MCF 10A (cell line): Measurements from ENCODE around the gene CENPE. TPM values are rescaled to one million over a fixed set of nuclear protein-coding genes. Genes with fewer than 3 reads are reported as not detected.
A peak's percentile ranks its signal among the peaks of the same experiment; 100 is the strongest.
"Not testable (repeated sequence)": the region's sequence is repeated elsewhere in the genome, so short reads cannot be mapped to it uniquely, and the experiment has no call there.

Experiments used
- BruUV-seq: library from RNA; stranded (reverse); fragments of 400-500 nt; replicated peaks from 2 replicates; lab custom pipeline; 2021; lab: Mats Ljungman, UMichigan
- CTCF ChIA-PET: fragments of 300-600 bp; sonication (Branson Sonifier 250); formaldehyde crosslinking; extraction: SDS; loops from one replicate; lab custom pipeline; 2021; ENCODE audit warnings: antibody characterized with exemption, inconsistent platforms; lab: Yijun Ruan, JAX
- POLR2A ChIA-PET: fragments of 300-600, 350-650 bp; sonication (Branson Sonifier 250); formaldehyde crosslinking; extraction: SDS; loops from one replicate; lab custom pipeline; 2020; ENCODE audit warnings: antibody characterized with exemption, inconsistent platforms; lab: Yijun Ruan, JAX
- DNase-seq: peaks from one replicate; pipeline ENCODE4 v3.0.0-alpha.2; 2018; ENCODE audit not compliant: unreplicated experiment
- H3K27ac Mint-ChIP-seq: one replicate; pipeline ENCODE4 v1.8.0; 2022; ENCODE audit warnings: mild to moderate bottlenecking, low read depth, mixed read lengths; ENCODE audit not compliant: unreplicated experiment
- H3K27me3 Mint-ChIP-seq: one replicate; pipeline ENCODE4 v1.8.0; 2022; ENCODE audit warnings: mixed read lengths; ENCODE audit not compliant: insufficient read depth, unreplicated experiment
- H3K36me3 Mint-ChIP-seq: one replicate; pipeline ENCODE4 v1.8.0; 2022; ENCODE audit warnings: mild to moderate bottlenecking, moderate library complexity, mixed read lengths; ENCODE audit not compliant: insufficient read depth, unreplicated experiment
- H3K4me1 Mint-ChIP-seq: one replicate; pipeline ENCODE4 v1.8.0; 2022; ENCODE audit warnings: mixed read lengths; ENCODE audit not compliant: insufficient read depth, unreplicated experiment
- H3K4me3 Mint-ChIP-seq: one replicate; pipeline ENCODE4 v1.8.0; 2022; ENCODE audit warnings: mild to moderate bottlenecking, moderate library complexity, mixed read lengths; ENCODE audit not compliant: unreplicated experiment
- H3K9me3 Mint-ChIP-seq: one replicate; pipeline ENCODE4 v1.8.0; 2022; ENCODE audit warnings: mixed read lengths; ENCODE audit not compliant: unreplicated experiment
- CTCF ChIP-seq: fragments of 200-600 bp; IDR thresholded peaks from one replicate; pipeline ENCODE4 v1.8.0; 2022; ENCODE audit warnings: antibody characterized with exemption, mild to moderate bottlenecking; ENCODE audit not compliant: unreplicated experiment
- intact Hi-C: fragments of 100-400 bp; cut with micrococcal nuclease; formaldehyde crosslinking; loops from 2 replicates; pipeline ENCODE4 v1.14.1; 2022
- total RNA-seq: library from RNA; stranded (reverse); gene quantifications from 2 replicates; pipeline ENCODE4 v1.2.3, GENCODE V29; 2022

CENPE gene
- total RNA-seq, 1 experiment from 2014 or later = 32.4 TPM

GRCh38 chr4:103199009-103199408 lies 866 bp upstream of the CENPE start:
- ChIA-PET POLR2A (interaction anchor here (0.8 to 1.5 kb wide), 5 partner anchors 8 to 1937 kb away, joined by 3 to 5 read pairs (median 3); no protein-coding TSS in a partner anchor), CTCF (interaction anchor here (0.6 to 1.5 kb wide), 6 partner anchors 30 to 1772 kb away, joined by 3 to 5 read pairs (median 3); no protein-coding TSS in a partner anchor)
- Mint-ChIP-seq H3K9me3 (no peaks in the 10 kb centered on the region), H3K4me3 (peak overlapping the region; percentile 84), H3K27me3 (no peaks in the 10 kb centered on the region), H3K27ac (peak overlapping the region; percentile 99), H3K4me1 (peaks cover 16% of the 10 kb centered on the region), H3K36me3 (no peaks in the 10 kb centered on the region)
- DNase-seq = no peak
- TF ChIP-seq CTCF = no peak
- intact Hi-C loops = no loop called here
- no TSS peak for BruUV-seq

- intact Hi-C loops = no loop called here
- POLR2A ChIA-PET = interaction anchor here (0.7 to 1.9 kb wide), 6 partner anchors 11 to 782 kb away, joined by 3 to 10 read pairs (median 4); no protein-coding TSS in a partner anchor
- TSS peak; percentile 70 for BruUV-seq
These were observed 405 bp downstream of the CENPE start for GRCh38 chr4:103197765-103198110.

GRCh38 chr4:103193457-103193856 lies 4.7 kb downstream of the CENPE start:
- no peak for TF ChIP-seq CTCF
- Mint-ChIP-seq H3K4me1 (peaks cover 30% of the 10 kb centered on the region), H3K27me3 (no peaks in the 10 kb centered on the region), H3K4me3 (no peak overlapping the region), H3K36me3 (peaks cover 4% of the 10 kb centered on the region), H3K27ac (peak overlapping the region; percentile 23), H3K9me3 (peaks cover 8% of the 10 kb centered on the region)
- intact Hi-C loops = no loop called here
- no TSS peak for BruUV-seq
- no peak for DNase-seq
- POLR2A ChIA-PET = no interaction called here
- CTCF ChIA-PET = interaction anchor here (0.7 to 0.8 kb wide), 2 partner anchors 592 to 1808 kb away, joined by 3 read pairs; no protein-coding TSS in a partner anchor

More at GRCh38 chr4:103197765-103198110, 405 bp downstream of the CENPE start:
- Mint-ChIP-seq H3K27ac (peak overlapping the region; percentile 99), H3K9me3 (no peaks in the 10 kb centered on the region), H3K4me1 (peaks cover 22% of the 10 kb centered on the region), H3K4me3 (peak overlapping the region; percentile 84), H3K36me3 (no peaks in the 10 kb centered on the region), H3K27me3 (no peaks in the 10 kb centered on the region)
- no peak for TF ChIP-seq CTCF
- DNase-seq = no peak
- CTCF ChIA-PET = interaction anchor here (1.7 kb wide), 1 partner anchor 716 kb away, joined by 6 read pairs; no protein-coding TSS in a partner anchor

GRCh38 chr4:103171006-103171405 lies 27.1 kb downstream of the CENPE start:
- Mint-ChIP-seq H3K27ac (peak overlapping the region; percentile 47), H3K4me1 (peaks cover 30% of the 10 kb centered on the region), H3K36me3 (peaks cover 18% of the 10 kb centered on the region), H3K4me3 (no peak overlapping the region), H3K9me3 (peaks cover 18% of the 10 kb centered on the region), H3K27me3 (no peaks in the 10 kb centered on the region)
- no peak for DNase-seq
- intact Hi-C loops = no loop called here
- ChIA-PET POLR2A (no interaction called here), CTCF (no interaction called here)
- no TSS peak for BruUV-seq
- TF ChIP-seq CTCF = no peak

GRCh38 chr4:103169750-103170149 lies 28.4 kb downstream of the CENPE start:
- H3K27me3 Mint-ChIP-seq, BruUV-seq, intact Hi-C loops, DNase-seq, H3K4me3 Mint-ChIP-seq, POLR2A ChIA-PET, H3K27ac Mint-ChIP-seq: not testable (repeated sequence)
- peaks cover 18% of the 10 kb centered on the region for H3K36me3 Mint-ChIP-seq
- CTCF ChIA-PET = interaction anchor here (0.8 kb wide), 1 partner anchor 9 kb away, joined by 5 read pairs; no protein-coding TSS in a partner anchor
- peaks cover 29% of the 10 kb centered on the region for H3K4me1 Mint-ChIP-seq
- peaks cover 18% of the 10 kb centered on the region for H3K9me3 Mint-ChIP-seq
